Activated naive CD4-positive, alpha-beta T cell treated with anti-CD3 and anti-CD28 coated beads, Interleukin-2, amount 50 U/mL, for 72 hours (primary cell): ENCODE data around the gene SEMA6B. TPM values are rescaled to one million over a fixed set of nuclear protein-coding genes. Genes with fewer than 3 reads are reported as not detected.
"Not testable (repeated sequence)": the region's sequence is repeated elsewhere in the genome, so short reads cannot be mapped to it uniquely, and the experiment has no call there.

Experiments
- ATAC-seq, 2 donors: fragments of 150-1000 bp; cut with Tn5 transposase; 2 replicates each; pipeline ENCODE4 v1.10.0; 2021; ENCODE audit warnings: mild to moderate bottlenecking in 2 of 2, moderate library complexity in 2 of 2
- DNase-seq, 2 donors: peaks; one replicate each; pipeline ENCODE4 v3.0.0; 2021 to 2022; ENCODE audit warnings: low spot score in 2 of 2
- H3K27ac Mint-ChIP-seq, 2 donors: one replicate each; pipeline ENCODE4 v1.8.0; 2022; ENCODE audit warnings: mild to moderate bottlenecking in 2 of 2, mixed read lengths in 2 of 2
- H3K36me3 Mint-ChIP-seq, 2 donors: one replicate each; pipeline ENCODE4 v1.8.0; 2022; ENCODE audit warnings: mixed read lengths in 2 of 2
- H3K9me3 Mint-ChIP-seq, 2 donors: one replicate each; pipeline ENCODE4 v1.8.0; 2022; ENCODE audit warnings: mixed read lengths in 2 of 2
- total RNA-seq, 2 donors: library from RNA; stranded (reverse); gene quantifications; one replicate each; pipeline ENCODE4 v1.2.3, GENCODE V29; 2022

Gene SEMA6B
- total RNA-seq, 2 donors from 2014 or later: not detected

DNA sequence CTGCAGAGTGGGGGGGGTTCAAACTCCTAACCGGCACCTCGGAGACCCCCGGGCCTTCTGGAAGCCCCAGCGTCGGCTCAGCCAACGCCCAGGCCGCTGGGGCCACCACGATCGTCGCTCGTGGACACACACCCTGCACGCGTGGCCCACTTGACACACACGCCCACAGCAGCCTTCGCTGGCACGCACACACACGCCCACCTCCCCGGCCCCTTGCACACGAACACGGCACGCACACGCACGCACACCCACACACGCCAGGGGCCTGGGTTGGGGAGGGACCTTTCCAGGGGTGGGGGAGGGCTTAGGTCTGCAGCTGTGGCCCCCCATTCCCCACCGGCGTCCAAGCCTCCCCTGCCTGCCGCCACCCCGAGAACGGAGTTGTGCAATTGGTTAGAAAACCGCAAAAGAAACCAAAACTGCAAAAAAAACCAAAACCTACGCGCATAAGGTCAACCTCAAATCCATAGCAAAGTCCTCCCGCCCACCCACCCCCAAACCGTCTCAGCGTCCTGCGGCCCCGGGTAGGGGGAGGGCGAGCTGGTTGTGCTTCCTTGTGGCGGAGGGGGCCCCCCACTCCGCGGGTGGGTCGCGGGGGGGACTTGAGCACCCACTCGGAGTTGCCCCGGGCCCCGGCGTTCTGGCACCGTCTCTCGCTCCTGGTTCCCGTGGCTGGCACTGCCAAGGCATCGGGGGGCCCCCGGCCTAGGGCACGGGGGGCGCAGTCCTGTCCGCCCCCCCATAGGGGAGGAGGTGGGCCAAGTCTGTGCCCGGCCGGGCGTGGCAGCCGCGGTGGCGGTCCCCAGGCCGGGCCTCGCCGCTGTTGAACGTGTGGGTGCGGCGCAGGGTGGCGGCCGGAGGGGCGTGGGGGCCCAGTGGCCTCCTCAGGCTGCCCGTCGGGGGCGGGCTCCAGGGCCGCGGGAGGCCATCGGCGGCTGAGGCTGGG lies 16.3 kb downstream of the SEMA6B start:
- Mint-ChIP-seq H3K27ac (no peak overlapping the region), H3K9me3 (peaks cover 0 to 3% of the 10 kb centered on the region in 2 donors), H3K36me3 (peaks cover 0 to 19% of the 10 kb centered on the region in 2 donors)
- ATAC-seq (no peak), DNase-seq (no peak)

DNA sequence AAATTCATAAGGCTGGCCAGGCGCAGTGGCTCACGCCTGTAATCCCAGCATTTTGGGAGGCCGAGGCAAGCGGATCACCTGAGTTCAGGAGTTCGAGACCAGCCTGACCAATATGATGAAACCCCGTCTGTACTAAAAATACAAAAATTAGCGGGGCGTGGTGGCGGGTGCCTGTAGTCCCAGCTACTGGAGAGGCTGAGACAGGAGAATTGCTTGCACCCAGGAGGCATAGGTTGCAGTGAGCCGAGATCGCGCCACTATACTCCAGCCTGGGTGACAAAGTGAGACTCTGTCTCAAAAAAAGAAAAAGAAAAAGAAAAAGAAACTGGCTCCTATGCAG lies 17.7 kb downstream of the SEMA6B start:
- peaks cover 0 to 19% of the 10 kb centered on the region in 2 donors for H3K36me3 Mint-ChIP-seq

DNA sequence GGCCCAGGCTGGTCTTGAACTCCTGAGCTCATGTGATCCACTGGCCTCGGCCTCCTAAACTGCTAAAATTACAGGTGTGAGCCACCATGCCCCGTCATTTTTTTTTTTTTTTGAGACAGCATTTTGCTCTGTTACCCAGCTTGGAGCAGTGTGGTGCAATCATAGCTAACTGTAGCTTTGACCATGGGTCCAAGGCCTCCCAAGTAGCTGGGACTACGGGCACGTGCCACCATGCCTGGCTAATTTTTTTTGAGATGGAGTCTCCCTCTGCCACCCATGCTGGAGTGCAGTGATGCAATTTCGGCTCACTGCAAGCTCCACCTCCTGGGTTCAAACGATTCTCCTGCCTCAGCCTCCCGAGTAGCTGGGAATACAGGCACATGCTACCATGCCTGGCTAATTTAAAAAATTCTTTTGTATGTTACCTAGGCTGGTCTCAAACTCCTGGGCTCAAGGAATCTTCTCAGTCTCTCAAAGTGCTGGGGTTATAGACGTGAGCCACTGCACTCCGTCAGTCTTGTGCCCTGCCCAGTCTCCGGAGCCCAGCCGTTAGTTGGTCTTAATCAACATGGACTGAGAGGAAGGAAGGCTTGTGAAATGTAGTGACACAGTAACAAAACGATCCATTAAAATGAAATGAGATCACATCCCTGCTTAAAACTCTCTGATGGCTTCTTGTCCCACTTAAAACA lies 18.2 kb downstream of the SEMA6B start:
- peaks cover 0 to 19% of the 10 kb centered on the region in 2 donors for H3K36me3 Mint-ChIP-seq
- DNase-seq (no peak), ATAC-seq (no peak)
- peaks cover 0 to 3% of the 10 kb centered on the region in 2 donors for H3K9me3 Mint-ChIP-seq
- H3K27ac Mint-ChIP-seq: no peak overlapping the region

More for the DNA sequence above, 17.7 kb downstream of the SEMA6B start:
- DNase-seq, H3K9me3 Mint-ChIP-seq, ATAC-seq, H3K27ac Mint-ChIP-seq: not testable (repeated sequence)

DNA sequence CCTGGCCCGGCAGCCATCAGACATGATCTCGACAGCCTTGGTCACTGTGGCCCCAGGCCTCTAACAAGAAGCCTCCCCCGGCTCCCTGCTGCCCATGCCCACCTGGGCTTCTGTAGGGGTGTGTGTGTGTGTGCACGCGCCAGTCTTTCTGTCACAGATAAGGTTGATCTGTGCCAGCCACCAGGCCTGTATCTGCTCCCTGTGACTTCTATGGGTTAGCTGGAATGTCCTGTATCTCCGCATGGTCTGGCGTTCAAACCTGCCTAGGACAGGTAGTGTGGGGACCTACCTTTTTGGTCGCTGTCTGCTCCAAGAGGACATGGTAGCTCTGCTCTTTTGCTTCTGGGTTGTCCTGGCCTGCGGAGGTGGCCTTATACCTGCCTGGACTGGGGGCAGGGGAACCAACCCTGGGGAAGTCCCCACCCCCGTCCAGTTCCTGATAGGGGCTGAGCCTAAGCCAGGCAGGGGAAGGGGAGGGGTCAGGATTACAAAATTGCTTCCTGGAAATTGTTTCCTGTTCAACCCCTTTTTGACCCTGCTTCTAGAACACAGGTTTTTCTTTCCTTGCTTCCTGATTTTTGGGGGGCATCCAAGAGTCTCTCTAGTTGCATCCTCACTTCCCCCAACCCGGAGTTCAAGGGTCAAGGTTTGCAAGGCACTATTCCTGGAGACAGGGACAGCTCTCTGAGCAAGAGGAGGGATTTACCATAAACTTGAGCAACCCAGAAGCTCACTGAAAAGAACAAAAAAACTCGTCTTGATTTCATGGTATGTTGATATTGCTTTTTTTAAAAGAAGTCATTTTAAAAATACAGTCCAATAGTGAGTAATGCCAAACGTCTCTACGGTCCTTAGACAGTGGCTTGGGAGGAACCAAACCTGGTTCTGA lies 19.5 kb downstream of the SEMA6B start, which contains the start of gene LRG1:
TSS of gene LRG1 (minus strand) at position 344 of the 889 bp plus-strand sequence. CDS start at position 321, 23 bp downstream.
- H3K9me3 Mint-ChIP-seq: peaks cover 0 to 3% of the 10 kb centered on the region in 2 donors
- ATAC-seq (peak; percentile 62 to 69), DNase-seq (no peak)
- H3K36me3 Mint-ChIP-seq: peaks cover 0 to 19% of the 10 kb centered on the region in 2 donors
- H3K27ac Mint-ChIP-seq: peak within 1 kb of the TSS in 1 of 2 donors; percentile 75

DNA sequence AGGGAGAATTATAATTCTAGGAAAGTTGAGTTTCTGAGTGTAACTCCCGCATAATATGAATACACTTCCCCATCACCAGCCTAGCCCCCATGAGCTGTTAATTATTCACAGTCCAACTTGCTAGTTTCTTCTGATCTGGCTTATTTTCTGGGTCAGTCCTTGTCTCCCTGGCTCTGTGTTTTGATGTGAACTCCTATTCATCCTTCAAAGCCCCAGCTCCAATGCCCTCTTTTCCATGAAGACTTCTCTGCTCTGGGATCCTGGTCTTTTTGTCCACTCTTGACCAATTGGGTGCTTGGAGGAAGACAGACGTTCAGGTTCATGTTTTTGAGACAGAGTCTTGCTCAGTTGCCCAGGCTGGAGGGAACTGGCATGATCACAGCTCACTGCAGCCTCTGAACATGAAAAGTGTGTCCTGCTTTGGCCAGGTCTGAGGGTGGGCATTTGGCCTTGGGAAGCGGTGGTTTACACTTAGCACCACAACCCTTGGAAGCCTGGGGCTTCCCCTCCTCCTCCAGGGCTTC lies 20.3 kb downstream of the SEMA6B start:
- DNase-seq: no peak
- H3K27ac Mint-ChIP-seq: peak overlapping the region in 1 of 2 donors; percentile 75
- peaks cover 0 to 19% of the 10 kb centered on the region in 2 donors for H3K36me3 Mint-ChIP-seq
- no peak for ATAC-seq
- H3K9me3 Mint-ChIP-seq: peaks cover 0 to 3% of the 10 kb centered on the region in 2 donors

DNA sequence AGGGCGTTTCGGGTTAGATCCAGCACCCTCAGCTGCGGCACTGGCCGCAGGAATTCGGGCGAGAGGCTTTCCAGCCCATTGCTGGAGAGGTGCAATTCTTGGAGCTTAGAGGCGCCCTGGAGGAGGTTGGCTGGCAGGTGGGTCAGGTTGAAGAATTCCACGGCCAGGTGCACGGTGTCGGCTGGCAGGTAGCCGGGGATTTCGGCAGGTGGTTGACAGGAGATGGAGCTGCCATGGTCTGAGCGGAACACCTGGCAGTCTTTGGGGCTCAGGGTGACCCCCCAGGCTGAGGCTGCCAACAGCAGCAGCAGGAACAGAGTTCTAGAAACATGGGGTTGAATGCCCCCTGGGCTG lies 20.9 kb downstream of the SEMA6B start:
- Mint-ChIP-seq H3K36me3 (peaks cover 0 to 19% of the 10 kb centered on the region in 2 donors), H3K27ac (no peak overlapping the region), H3K9me3 (peaks cover 0 to 3% of the 10 kb centered on the region in 2 donors)
- DNase-seq (no peak), ATAC-seq (no peak)

DNA sequence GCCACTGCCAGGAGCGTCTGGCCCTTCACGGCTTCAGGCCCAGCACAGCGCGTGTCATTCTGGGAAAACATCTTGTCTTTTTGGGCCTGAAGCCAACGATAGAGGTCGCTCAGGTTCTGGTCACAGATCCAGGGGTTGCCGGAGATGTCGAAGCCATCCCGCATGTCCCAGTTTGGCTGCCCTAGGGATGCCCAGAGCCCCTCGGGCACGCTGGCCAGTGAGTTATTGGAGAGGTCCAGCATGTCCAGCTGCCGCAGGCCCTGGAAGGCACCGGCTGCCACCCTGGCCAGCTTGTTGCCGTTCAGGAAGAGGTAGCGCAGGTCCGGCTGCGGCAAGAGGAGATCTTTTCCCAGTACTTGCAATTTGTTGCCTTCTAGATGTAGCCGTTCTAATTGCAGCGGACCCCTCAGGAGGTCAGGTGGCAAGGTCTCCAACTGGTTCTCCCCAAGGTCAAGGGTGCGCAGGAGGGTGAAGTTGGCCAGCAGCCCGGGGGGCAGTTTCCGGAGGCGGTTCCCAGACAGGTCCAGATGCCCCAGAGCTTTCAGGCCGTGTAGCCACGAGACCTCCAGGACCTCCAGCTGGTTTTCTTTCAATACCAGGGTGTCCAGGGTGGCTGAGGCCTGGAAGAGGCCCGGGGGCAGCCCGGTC lies 21.4 kb downstream of the SEMA6B start:
- H3K36me3 Mint-ChIP-seq: peaks cover 0 to 19% of the 10 kb centered on the region in 2 donors
- H3K9me3 Mint-ChIP-seq: peaks cover 0 to 3% of the 10 kb centered on the region in 2 donors
- DNase-seq (no peak), ATAC-seq (no peak)
- no peak overlapping the region for H3K27ac Mint-ChIP-seq

DNA sequence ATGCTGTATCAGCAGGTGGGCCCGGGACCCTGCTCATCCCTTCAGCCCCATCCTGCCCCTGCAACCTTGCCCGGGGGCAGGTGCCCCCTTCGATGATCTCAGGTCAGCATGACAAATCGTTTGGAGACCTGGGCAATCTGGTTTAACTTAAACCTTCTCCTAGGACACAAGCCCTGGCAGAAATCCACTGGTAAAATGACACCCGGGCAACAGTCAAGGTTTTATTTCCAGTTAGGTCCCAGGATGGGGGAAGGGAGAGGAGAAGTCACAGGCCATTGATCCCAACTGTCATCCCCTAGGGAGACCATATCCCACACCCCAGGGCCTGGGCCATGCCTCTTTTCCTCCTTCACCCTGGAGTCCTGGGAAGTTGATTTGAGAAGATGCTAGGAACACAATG lies 22.7 kb downstream of the SEMA6B start:
- Mint-ChIP-seq H3K9me3 (peaks cover 0 to 3% of the 10 kb centered on the region in 2 donors), H3K36me3 (peaks cover 0 to 19% of the 10 kb centered on the region in 2 donors)

DNA sequence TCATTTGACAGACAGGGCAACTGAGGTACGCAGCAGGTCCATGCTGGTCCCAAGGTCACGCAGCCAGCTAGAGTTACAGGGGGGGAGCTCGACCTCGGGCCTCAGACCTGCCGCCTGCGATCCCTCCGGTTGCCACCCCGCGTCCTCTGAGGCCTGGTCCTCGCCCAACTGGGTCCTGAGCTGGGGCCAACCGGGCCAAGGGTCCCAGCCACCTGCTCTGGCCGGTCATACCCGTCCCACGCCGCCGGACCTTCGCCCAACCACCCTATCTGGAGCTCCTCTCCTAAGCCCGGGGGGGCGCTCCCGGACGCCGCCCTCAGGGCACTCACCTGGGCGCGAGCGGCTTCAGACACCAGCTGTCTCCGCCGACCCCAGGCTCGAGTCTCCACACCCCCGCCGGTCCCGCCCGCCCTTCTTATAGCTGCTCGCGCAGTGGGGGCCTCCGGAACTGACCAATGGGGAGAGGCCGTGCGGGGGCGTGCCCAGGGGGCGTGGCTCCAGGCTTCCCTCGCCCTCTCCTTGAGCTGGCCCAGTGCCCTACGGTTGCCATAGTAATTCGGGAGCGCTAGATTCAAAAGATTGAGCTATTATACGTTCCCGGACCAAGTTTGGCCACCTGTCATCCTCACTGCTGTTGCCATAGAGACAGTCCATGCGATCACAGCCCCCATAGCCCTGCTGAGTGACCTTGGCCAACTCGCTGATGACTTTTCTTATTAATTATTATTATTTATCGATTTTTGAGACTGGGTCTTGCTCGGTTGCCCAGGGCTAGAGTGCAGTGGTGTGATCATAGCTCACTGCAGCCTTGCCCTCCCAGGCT lies 24.4 kb downstream of the SEMA6B start, which contains the start of gene PLIN5:
TSS of gene PLIN5 (minus strand) at position 389 of the 823 bp plus-strand sequence. CDS start 1,150 bp downstream, outside the sequence.
- Mint-ChIP-seq H3K27ac (no peak within 1 kb of the TSS), H3K36me3 (peaks cover 0 to 5% of the 10 kb centered on the region in 2 donors), H3K9me3 (no peaks in the 10 kb centered on the region)
- ATAC-seq (peak; percentile 9 to 63), DNase-seq (peak in 1 of 2 donors; percentile 39)

More for the DNA sequence above, 22.7 kb downstream of the SEMA6B start:
- DNase-seq (no peak), ATAC-seq (no peak)
- no peak overlapping the region for H3K27ac Mint-ChIP-seq

DNA sequence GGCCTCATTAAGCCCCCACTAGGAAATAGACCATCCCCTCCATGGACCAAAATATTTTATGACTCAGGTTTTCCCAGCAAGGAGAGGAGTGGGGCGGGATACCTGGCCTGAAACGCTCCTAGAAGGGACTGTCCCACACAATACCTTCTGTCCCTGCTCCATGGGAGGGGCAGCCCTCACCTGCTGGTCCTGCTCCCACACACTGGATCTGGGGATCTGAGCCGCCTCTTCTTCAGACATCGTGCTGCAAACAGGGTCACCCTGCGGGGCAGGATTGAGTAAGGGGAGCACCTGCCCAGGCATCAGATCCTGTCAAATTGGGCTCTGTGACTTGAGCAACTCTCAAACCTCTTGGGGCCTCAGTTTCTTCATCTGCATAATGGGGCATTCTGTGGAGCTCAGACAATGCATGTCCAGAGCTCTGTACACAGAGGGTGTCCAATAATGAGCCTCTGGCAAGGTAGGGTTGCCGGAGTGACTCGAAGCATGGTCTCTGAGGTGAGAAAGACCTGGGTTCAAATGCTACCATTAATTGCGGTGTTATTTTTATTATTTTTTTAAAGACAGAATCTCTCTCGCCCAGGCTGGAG lies 25.6 kb downstream of the SEMA6B start:
- Mint-ChIP-seq H3K9me3 (no peaks in the 10 kb centered on the region), H3K36me3 (no peaks in the 10 kb centered on the region), H3K27ac (no peak overlapping the region)
- DNase-seq: no peak
- no peak for ATAC-seq

DNA sequence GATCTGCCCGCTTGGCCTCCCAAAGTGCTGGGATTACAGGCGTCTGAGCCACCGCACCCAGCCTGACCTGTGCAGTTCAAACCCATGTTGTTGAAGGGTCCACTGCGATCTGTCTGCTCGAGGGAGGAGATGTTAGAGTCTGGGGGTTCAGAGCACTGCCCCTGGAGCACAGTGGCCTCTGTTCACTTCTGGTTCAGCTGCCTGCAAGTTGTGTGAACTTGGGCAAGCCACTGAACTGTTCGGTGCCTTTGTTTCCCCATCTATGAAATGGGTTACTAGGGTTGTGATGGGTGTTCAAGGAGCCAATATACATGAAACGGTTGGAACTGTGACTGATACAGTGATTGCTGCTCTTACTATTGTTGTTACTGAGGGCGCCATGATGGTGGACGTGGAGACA lies 26.1 kb downstream of the SEMA6B start:
- no peaks in the 10 kb centered on the region for H3K9me3 Mint-ChIP-seq
- ATAC-seq: no peak

DNA sequence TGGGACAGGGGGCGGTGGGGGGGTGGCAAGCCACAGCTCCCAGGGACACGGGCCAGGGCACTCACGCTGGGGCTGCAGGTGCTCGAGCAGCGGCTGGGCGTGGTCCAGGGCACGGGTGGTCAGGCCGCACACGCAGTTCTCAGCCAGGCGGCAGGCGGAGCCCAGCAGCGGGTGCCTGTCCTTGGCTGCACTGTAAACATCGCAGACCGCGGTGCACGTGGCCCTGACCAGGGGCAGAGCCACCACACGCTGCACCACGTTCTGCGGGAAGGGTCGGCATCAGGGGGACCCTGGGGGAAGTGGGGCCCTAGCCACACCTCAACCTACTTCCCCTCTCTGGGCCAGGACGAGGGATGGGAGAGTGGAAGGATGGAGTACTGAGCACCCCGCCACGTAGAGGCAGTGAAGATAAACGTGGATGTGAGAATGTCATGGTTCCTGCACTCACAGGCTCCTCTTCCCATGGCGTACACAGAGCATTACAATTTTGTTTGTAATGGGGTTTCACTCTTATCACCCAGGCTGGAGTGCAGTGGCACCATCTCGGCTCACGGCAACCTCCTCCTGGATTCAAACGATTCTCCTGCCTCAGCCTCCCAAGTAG lies 27.8 kb downstream of the SEMA6B start:
- no peak for DNase-seq
- no peak overlapping the region for H3K27ac Mint-ChIP-seq
- no peaks in the 10 kb centered on the region for H3K9me3 Mint-ChIP-seq
- ATAC-seq: no peak
- H3K36me3 Mint-ChIP-seq: no peaks in the 10 kb centered on the region

More for the DNA sequence above, 26.1 kb downstream of the SEMA6B start:
- H3K36me3 Mint-ChIP-seq: no peaks in the 10 kb centered on the region
- DNase-seq: no peak
- H3K27ac Mint-ChIP-seq: no peak overlapping the region

DNA sequence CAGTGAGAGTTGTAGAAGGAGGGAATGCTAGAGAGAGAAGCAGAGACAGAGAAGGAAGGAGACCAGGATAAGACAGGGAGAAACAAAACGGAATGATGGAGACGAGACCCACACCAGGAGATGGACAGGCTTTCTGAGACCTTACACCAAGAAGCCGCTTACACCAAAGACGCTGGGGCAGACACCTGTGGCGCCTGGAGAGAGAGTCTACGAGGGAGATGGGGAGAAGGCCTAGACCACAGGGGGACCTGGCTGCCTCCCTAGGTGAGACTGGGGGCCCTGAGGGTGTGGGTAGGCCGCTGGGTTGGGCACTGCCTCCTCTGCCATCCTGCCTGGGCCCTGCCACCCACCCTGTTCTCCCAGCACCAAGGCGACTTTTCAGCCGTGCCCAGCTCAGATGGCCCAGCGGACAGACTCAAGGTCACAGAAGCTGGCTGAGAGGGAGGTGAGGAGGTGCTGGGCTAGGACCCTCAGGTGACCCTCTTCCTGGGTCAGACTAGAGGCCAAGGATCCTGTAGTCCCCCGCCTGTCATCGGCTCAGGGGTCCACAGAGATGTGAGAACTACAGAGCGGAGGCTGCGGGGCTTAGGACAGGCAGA lies 29.5 kb downstream of the SEMA6B start:
- H3K27ac Mint-ChIP-seq: no peak overlapping the region
- DNase-seq: no peak
- H3K9me3 Mint-ChIP-seq: no peaks in the 10 kb centered on the region
- H3K36me3 Mint-ChIP-seq: no peaks in the 10 kb centered on the region
- no peak for ATAC-seq

DNA sequence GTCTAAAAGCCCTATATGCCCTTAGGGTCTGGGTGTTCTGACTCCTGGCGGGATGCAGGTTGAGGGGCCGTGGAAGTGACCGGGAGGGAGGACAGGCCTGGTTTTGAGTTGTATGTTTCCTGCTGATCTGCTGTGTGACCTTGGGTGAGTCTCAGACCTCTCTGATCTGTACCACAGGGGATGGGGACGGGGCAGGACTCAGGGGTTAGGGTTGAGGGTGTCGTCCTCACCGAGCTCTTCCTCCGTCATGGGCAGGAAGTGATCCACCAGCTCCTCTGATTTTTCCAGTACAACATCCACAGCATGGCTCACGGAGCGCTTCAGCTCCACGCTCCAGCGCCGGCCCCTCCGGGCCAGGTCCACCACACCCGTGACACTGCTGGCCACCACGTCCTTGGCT lies 30.6 kb downstream of the SEMA6B start:
- Mint-ChIP-seq H3K36me3 (no peaks in the 10 kb centered on the region), H3K9me3 (no peaks in the 10 kb centered on the region), H3K27ac (no peak overlapping the region)
- ATAC-seq (no peak), DNase-seq (no peak)
